Measurements from ENCODE around the gene IHH.
A peak's percentile ranks its signal among the peaks of the same experiment; 100 is the strongest.

The IHH gene

GRCh38 chr2:219060821-219061791 lies at the start of gene IHH:
Gene IHH, minus strand, starts transcription at chr2:219060921. Its CDS starts 454 bp downstream, at chr2:219060467.
- TF ChIP-seq CTCF (IDR thresholded peaks at IDR 0.05; ENCODE audit: low read depth, low read length): no peak
- in situ Hi-C loops (cut with HindIII; ENCODE audit: low sequenced_read_pairs): no loop called here
- H3K4me3 ChIP-seq (ENCODE audit: low read depth, low read length): no peak within 1 kb of the TSS
- DNase-seq (ENCODE audit: low read depth, low spot score): no peak

GRCh38 chr2:219109471-219109870 lies 48.8 kb upstream of the IHH start:
- in situ Hi-C loops (cut with HindIII; ENCODE audit: low sequenced_read_pairs): no loop called here
- TF ChIP-seq CTCF (IDR thresholded peaks at IDR 0.05; ENCODE audit: low read depth, low read length): no peak
- no peak overlapping the region for H3K4me3 ChIP-seq (ENCODE audit: low read depth, low read length)
- no peak for DNase-seq (ENCODE audit: low read depth, low spot score)

- TF ChIP-seq CTCF (IDR thresholded peaks at IDR 0.05; ENCODE audit: low read depth, low read length): no peak
- DNase-seq (ENCODE audit: low read depth, low spot score): no peak
- no peak overlapping the region for H3K4me3 ChIP-seq (ENCODE audit: low read depth, low read length)
- in situ Hi-C loops (cut with HindIII; ENCODE audit: low sequenced_read_pairs): no loop called here
Observed at GRCh38 chr2:219107758-219108157, 47.0 kb upstream of the IHH start.

- in situ Hi-C loops (cut with HindIII; ENCODE audit: low sequenced_read_pairs): no loop called here
- TF ChIP-seq CTCF (IDR thresholded peaks at IDR 0.05; ENCODE audit: low read depth, low read length): no peak
Observed at GRCh38 chr2:219106251-219106650, 45.5 kb upstream of the IHH start.

GRCh38 chr2:219104107-219105035 lies 43.6 kb upstream of the IHH start:
- TF ChIP-seq CTCF (IDR thresholded peaks at IDR 0.05; ENCODE audit: low read depth, low read length): peak; percentile 85
- DNase-seq (ENCODE audit: low read depth, low spot score): peak; percentile 36
- H3K4me3 ChIP-seq (ENCODE audit: low read depth, low read length): no peak overlapping the region
- in situ Hi-C loops (cut with HindIII; ENCODE audit: low sequenced_read_pairs): no loop called here

More at GRCh38 chr2:219106251-219106650, 45.5 kb upstream of the IHH start:
- no peak for DNase-seq (ENCODE audit: low read depth, low spot score)
- H3K4me3 ChIP-seq (ENCODE audit: low read depth, low read length): no peak overlapping the region

GRCh38 chr2:219099329-219099728 lies 38.6 kb upstream of the IHH start:
- in situ Hi-C loops (cut with HindIII; ENCODE audit: low sequenced_read_pairs): no loop called here
- H3K4me3 ChIP-seq (ENCODE audit: low read depth, low read length): no peak overlapping the region
- no peak for DNase-seq (ENCODE audit: low read depth, low spot score)
- TF ChIP-seq CTCF (IDR thresholded peaks at IDR 0.05; ENCODE audit: low read depth, low read length): no peak

All from astrocyte of the spinal cord (primary cell).